Thyroid gland (tissue), 4 donors: ENCODE results near the gene PBXIP1.

Source experiments
- POLR2A ChIP-seq, 2 donors: fragments of 450-650 bp; IDR thresholded peaks; one replicate each; pipeline ENCODE4 v1.6.1; 2017; ENCODE audit warnings: antibody characterized with exemption in 2 of 2, mild to moderate bottlenecking in 2 of 2, moderate library complexity in 1 of 2
- TF ChIP-seq, protein P1 (sequence below), 6 experiments: fragments of 200-600 bp in 3 of 6; fragments of 450-650 bp in 3 of 6; sonication (generic) in 3 of 6; IDR thresholded peaks; one replicate each; pipeline ENCODE4 v1.5.1; 2016 to 2019; ENCODE audit warnings: antibody characterized with exemption in 6 of 6, mild to moderate bottlenecking in 2 of 6, inconsistent platforms in 1 of 6, moderate library complexity in 1 of 6

DNA sequence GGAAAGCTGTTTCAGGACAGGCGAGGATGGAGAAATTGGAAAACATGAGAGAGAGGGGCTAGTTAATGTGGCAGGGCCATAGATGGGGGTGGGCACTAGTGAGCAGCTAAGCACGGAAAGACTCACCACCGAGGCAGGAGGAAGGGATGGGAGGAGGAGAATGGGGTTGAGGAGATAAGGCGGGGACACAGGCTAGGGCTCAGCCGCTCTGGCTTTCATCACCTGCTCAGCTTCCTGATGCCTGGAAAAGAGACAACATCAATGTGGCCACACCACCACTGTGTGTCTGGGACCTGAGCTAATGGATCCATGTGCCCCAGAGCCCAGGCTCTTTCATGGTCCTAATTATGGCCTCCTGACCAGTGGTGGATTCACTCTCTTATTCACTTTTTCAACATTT, 47.0 kb downstream of the PBXIP1 start:
- TF ChIP-seq, protein P1, sequence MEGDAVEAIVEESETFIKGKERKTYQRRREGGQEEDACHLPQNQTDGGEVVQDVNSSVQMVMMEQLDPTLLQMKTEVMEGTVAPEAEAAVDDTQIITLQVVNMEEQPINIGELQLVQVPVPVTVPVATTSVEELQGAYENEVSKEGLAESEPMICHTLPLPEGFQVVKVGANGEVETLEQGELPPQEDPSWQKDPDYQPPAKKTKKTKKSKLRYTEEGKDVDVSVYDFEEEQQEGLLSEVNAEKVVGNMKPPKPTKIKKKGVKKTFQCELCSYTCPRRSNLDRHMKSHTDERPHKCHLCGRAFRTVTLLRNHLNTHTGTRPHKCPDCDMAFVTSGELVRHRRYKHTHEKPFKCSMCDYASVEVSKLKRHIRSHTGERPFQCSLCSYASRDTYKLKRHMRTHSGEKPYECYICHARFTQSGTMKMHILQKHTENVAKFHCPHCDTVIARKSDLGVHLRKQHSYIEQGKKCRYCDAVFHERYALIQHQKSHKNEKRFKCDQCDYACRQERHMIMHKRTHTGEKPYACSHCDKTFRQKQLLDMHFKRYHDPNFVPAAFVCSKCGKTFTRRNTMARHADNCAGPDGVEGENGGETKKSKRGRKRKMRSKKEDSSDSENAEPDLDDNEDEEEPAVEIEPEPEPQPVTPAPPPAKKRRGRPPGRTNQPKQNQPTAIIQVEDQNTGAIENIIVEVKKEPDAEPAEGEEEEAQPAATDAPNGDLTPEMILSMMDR (IDR thresholded peaks at IDR 0.05), result no peak
- no peak for TF ChIP-seq POLR2A (IDR thresholded peaks at IDR 0.05)
